PC-3 (cell line): ENCODE results near the gene PSORS1C1.

Source experiments
- CTCF ChIP-seq: fragments of 300-600 bp; sonication (generic); conservative IDR thresholded peaks from 2 replicates; pipeline ENCODE4 v1.5.1; 2017; ENCODE audit warnings: antibody characterized with exemption, low read depth, mild to moderate bottlenecking, low read length
- EZH2 ChIP-seq: fragments of 300-600 bp; sonication (generic); IDR thresholded peaks from one replicate; pipeline ENCODE4 v1.6.1; 2017; ENCODE audit warnings: antibody characterized with exemption, mild to moderate bottlenecking, low read length; ENCODE audit not compliant: unreplicated experiment
- EZH2phosphoT487 ChIP-seq: fragments of 300-600 bp; sonication (generic); IDR thresholded peaks from 2 replicates; pipeline ENCODE4 v1.6.1; 2018; ENCODE audit warnings: mild to moderate bottlenecking, antibody characterized with exemption, low read length, borderline replicate concordance

- no peak for TF ChIP-seq CTCF
- TF ChIP-seq EZH2phosphoT487 = no peak
- TF ChIP-seq EZH2 = no peak
Observed at GRCh38 chr6:31120151-31120915, 5.7 kb downstream of the PSORS1C1 start, which contains the start of gene CDSN.
